ENCODE data around the gene PACS1. TPM values are rescaled to one million over a fixed set of nuclear protein-coding genes. Genes with fewer than 3 reads are reported as not detected.
A peak's percentile ranks its signal among the peaks of the same experiment; 100 is the strongest.

Gene PACS1
- total RNA-seq, 1 experiment from 2014 or later = 91.8 TPM

- BruUV-seq (replicated peaks) = no TSS peak
- Histone ChIP-seq H3K9me3 (ENCODE audit: control insufficient read depth, insufficient read depth, low read depth, low read length) (no peaks in the 10 kb centered on the region), H3K27ac (ENCODE audit: low read length) (no peak overlapping the region), H3K36me3 (ENCODE audit: control insufficient read depth, insufficient read depth, low read length) (no peaks in the 10 kb centered on the region; the same call in none of the 2 replicates), H3K4me3 (ENCODE audit: low read depth in 2 of 2, low read length in 2 of 2) (no peak overlapping the region), H3K27me3 (ENCODE audit: control insufficient read depth, insufficient read depth, low read length) (no peaks in the 10 kb centered on the region), H3K4me1 (ENCODE audit: control insufficient read depth, insufficient read depth, low read length) (peaks cover 34% of the 10 kb centered on the region)
- ATAC-seq = no peak
- no peak for DNase-seq (ENCODE audit: low read depth, low spot score)
- in situ Hi-C loops (cut with HindIII; ENCODE audit: low pct_unique_long_range_greater_than_20kb, low sequenced_read_pairs) (no loop called here), intact Hi-C loops (cut with micrococcal nuclease; ENCODE audit: unreplicated experiment) (no loop called here)
- ChIA-PET CTCF (no interaction called here), POLR2A (no interaction called here)
- TF ChIP-seq POLR2AphosphoS5 (IDR thresholded peaks at IDR 0.05; ENCODE audit: low read depth, low read length) (peak; percentile 32; the same call in 1 of the 2 replicates), REST (IDR thresholded peaks at IDR 0.05; ENCODE audit: insufficient read depth in 1 of 2, low read depth in 2 of 2, low read length in 1 of 2) (no peak)
These were observed 216.6 kb downstream of the PACS1 start for GRCh38 chr11:66286699-66287098.

- no TSS peak for BruUV-seq (replicated peaks)
- Histone ChIP-seq H3K27me3 (ENCODE audit: control insufficient read depth, insufficient read depth, low read length) (no peaks in the 10 kb centered on the region), H3K27ac (ENCODE audit: low read length) (peak overlapping the region; percentile 98), H3K36me3 (ENCODE audit: control insufficient read depth, insufficient read depth, low read length) (no peaks in the 10 kb centered on the region; the same call in none of the 2 replicates), H3K4me1 (ENCODE audit: control insufficient read depth, insufficient read depth, low read length) (peaks cover 32% of the 10 kb centered on the region), H3K9me3 (ENCODE audit: control insufficient read depth, insufficient read depth, low read depth, low read length) (no peaks in the 10 kb centered on the region), H3K4me3 (ENCODE audit: low read depth in 2 of 2, low read length in 2 of 2) (peak overlapping the region; percentile 83 to 86)
- ChIA-PET POLR2A (interaction anchor here (0.6 kb wide), 1 partner anchor 12 kb away, joined by 6 read pairs; no protein-coding TSS in a partner anchor), CTCF (no interaction called here)
- intact Hi-C loops (cut with micrococcal nuclease; ENCODE audit: unreplicated experiment) (no loop called here), in situ Hi-C loops (cut with HindIII; ENCODE audit: low pct_unique_long_range_greater_than_20kb, low sequenced_read_pairs) (no loop called here)
- ATAC-seq = no peak
- TF ChIP-seq TCF7L2 (IDR thresholded peaks at IDR 0.05; ENCODE audit: low read depth, low read length) = no peak
- TF ChIP-seq SIN3A (IDR thresholded peaks at IDR 0.05; ENCODE audit: borderline replicate concordance, insufficient read depth, low read depth, low read length) = no peak
- TF ChIP-seq CTCF (IDR thresholded peaks at IDR 0.05) = no peak
- no peak for TF ChIP-seq REST (IDR thresholded peaks at IDR 0.05; ENCODE audit: insufficient read depth in 1 of 2, low read depth in 2 of 2, low read length in 1 of 2)
- no peak for TF ChIP-seq POLR2AphosphoS5 (IDR thresholded peaks at IDR 0.05; ENCODE audit: low read depth, low read length)
- no peak for DNase-seq (ENCODE audit: low read depth, low spot score)
These were observed 217.3 kb downstream of the PACS1 start for GRCh38 chr11:66287211-66287888.

Measured in Panc1 (cell line).